Peyer's patch (tissue), 4 donors: ENCODE measurements around the gene PCIF1. TPM values are rescaled to one million over a fixed set of nuclear protein-coding genes. Genes with fewer than 3 reads are reported as not detected.

ENCODE experiments used
- DNase-seq, 3 donors: peaks; one replicate each; pipeline ENCODE4 v3.0.0-alpha.2; 2017 to 2019
- H3K27ac ChIP-seq, 4 donors: fragments of 200-600 bp; sonication (generic); one replicate each; pipeline ENCODE4 v1.5.1; 2016 to 2019
- H3K27me3 ChIP-seq, 2 donors: fragments of 200-600 bp; sonication (generic); one replicate each; pipeline ENCODE4 v1.5.1; 2019
- H3K36me3 ChIP-seq, 3 donors: fragments of 200-600 bp; sonication (generic); one replicate each; pipeline ENCODE4 v1.5.1; 2016 to 2019
- H3K4me1 ChIP-seq, 4 donors: fragments of 200-600 bp; sonication (generic); one replicate each; pipeline ENCODE4 v1.5.1; 2016 to 2019
- H3K4me3 ChIP-seq, 4 donors: fragments of 200-600 bp; sonication (generic); 1 replicate in 3 of 4; 2 replicates in 1 of 4; pipeline ENCODE4 v1.5.1; 2016 to 2019; ENCODE audit warnings: mild to moderate bottlenecking in 1 of 4
- H3K9me3 ChIP-seq, 4 donors: fragments of 200-600 bp; sonication (generic); one replicate each; pipeline ENCODE4 v1.5.1; 2016 to 2019; ENCODE audit warnings: mild to moderate bottlenecking in 1 of 4
- CTCF ChIP-seq, 6 experiments: fragments of 450-650 bp in 4 of 6; fragments of 200-600 bp in 2 of 6; sonication (generic) in 1 of 6; IDR thresholded peaks; one replicate each; pipeline ENCODE4 v1.5.1; 2017 to 2019; ENCODE audit warnings: antibody characterized with exemption in 6 of 6, mild to moderate bottlenecking in 3 of 6, moderate library complexity in 1 of 6
- POLR2A ChIP-seq, 2 donors: fragments of 450-650 bp; IDR thresholded peaks; one replicate each; pipeline ENCODE4 v1.5.1; 2017; ENCODE audit warnings: antibody characterized with exemption in 2 of 2, mild to moderate bottlenecking in 2 of 2, moderate library complexity in 2 of 2
- total RNA-seq, 4 donors: library from RNA; depleted of rRNA; stranded (reverse); fragments of >200 nt; gene quantifications; one replicate each; pipeline ENCODE4 v1.1.0, GENCODE V29; 2016

PCIF1 gene
- total RNA-seq, 4 donors from 2014 or later, result 25.0 to 53.2 (median 44.9) TPM

GRCh38 chr20:45957021-45957941, 22.8 kb downstream of the PCIF1 start:
- no peaks in the 10 kb centered on the region for H3K4me1 ChIP-seq
- H3K36me3 ChIP-seq, result peaks cover 0 to 80% (median 0%) of the 10 kb centered on the region in 3 donors
- no peaks in the 10 kb centered on the region for H3K27me3 ChIP-seq
- no peak overlapping the region for H3K4me3 ChIP-seq
- no peak for TF ChIP-seq CTCF (IDR thresholded peaks at IDR 0.05)
- TF ChIP-seq POLR2A (IDR thresholded peaks at IDR 0.05), result no peak
- no peak overlapping the region for H3K27ac ChIP-seq
- no peaks in the 10 kb centered on the region for H3K9me3 ChIP-seq
- peak in 1 of 3 donors; percentile 34 for DNase-seq

DNA sequence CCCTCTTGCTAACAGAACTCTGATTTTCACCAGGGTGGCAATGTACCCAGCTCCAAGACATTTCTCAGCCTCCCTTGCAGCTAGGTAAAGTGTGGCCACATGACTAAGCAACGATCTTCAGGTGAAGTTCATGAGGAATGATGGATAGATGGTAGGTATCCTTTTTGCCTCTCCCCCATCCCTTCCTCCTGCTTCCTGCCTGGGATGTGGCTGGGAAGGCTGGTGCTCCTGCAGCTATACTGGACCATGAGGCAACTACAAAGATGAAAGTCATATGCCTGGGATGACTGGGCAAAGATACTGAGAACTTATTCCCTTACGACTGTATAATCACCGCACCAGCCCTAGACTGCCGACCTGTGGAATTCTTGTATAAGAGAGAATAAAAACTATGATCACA, 24.1 kb downstream of the PCIF1 start:
- TF ChIP-seq CTCF (IDR thresholded peaks at IDR 0.05), result no peak
- TF ChIP-seq POLR2A (IDR thresholded peaks at IDR 0.05), result no peak
- Histone ChIP-seq H3K4me1 (no peaks in the 10 kb centered on the region), H3K9me3 (no peaks in the 10 kb centered on the region), H3K36me3 (peaks cover 0 to 77% (median 0%) of the 10 kb centered on the region in 3 donors), H3K27me3 (no peaks in the 10 kb centered on the region), H3K4me3 (no peak overlapping the region), H3K27ac (no peak overlapping the region)
- DNase-seq, result no peak

- no peaks in the 10 kb centered on the region for H3K4me1 ChIP-seq
Observed at GRCh38 chr20:45959126-45959525, 24.6 kb downstream of the PCIF1 start.

GRCh38 chr20:45959956-45960630, 25.6 kb downstream of the PCIF1 start:
- no peaks in the 10 kb centered on the region for H3K4me1 ChIP-seq
- H3K27me3 ChIP-seq, result no peaks in the 10 kb centered on the region
- H3K27ac ChIP-seq, result no peak overlapping the region
- no peaks in the 10 kb centered on the region for H3K9me3 ChIP-seq
- DNase-seq, result peak in 1 of 3 donors; percentile 22
- H3K36me3 ChIP-seq, result peaks cover 0 to 89% (median 0%) of the 10 kb centered on the region in 3 donors
- H3K4me3 ChIP-seq, result no peak overlapping the region
- TF ChIP-seq CTCF (IDR thresholded peaks at IDR 0.05) (no peak), POLR2A (IDR thresholded peaks at IDR 0.05) (no peak)

More at GRCh38 chr20:45959126-45959525, 24.6 kb downstream of the PCIF1 start:
- no peaks in the 10 kb centered on the region for H3K9me3 ChIP-seq
- peaks cover 0 to 79% (median 0%) of the 10 kb centered on the region in 3 donors for H3K36me3 ChIP-seq
- no peaks in the 10 kb centered on the region for H3K27me3 ChIP-seq
- H3K27ac ChIP-seq, result no peak overlapping the region
- DNase-seq, result peak in 1 of 3 donors; percentile 38
- H3K4me3 ChIP-seq, result no peak overlapping the region
- no peak for TF ChIP-seq POLR2A (IDR thresholded peaks at IDR 0.05)
- no peak for TF ChIP-seq CTCF (IDR thresholded peaks at IDR 0.05)

- TF ChIP-seq CTCF (IDR thresholded peaks at IDR 0.05) (no peak), POLR2A (IDR thresholded peaks at IDR 0.05) (no peak)
- H3K36me3 ChIP-seq, result peaks cover 0 to 97% (median 0%) of the 10 kb centered on the region in 3 donors
Observed at GRCh38 chr20:45962031-45962755, 27.7 kb downstream of the PCIF1 start.

More at GRCh38 chr20:45962031-45962755, 27.7 kb downstream of the PCIF1 start:
- Histone ChIP-seq H3K4me3 (no peak overlapping the region), H3K9me3 (no peaks in the 10 kb centered on the region), H3K4me1 (no peaks in the 10 kb centered on the region), H3K27me3 (no peaks in the 10 kb centered on the region), H3K27ac (no peak overlapping the region)
- DNase-seq, result peak in 1 of 3 donors; percentile 44
